GM19397 (cell line): ENCODE results near the gene PRSS21.

Experiments
- ATAC-seq: cut with Tn5 transposase; IDR thresholded peaks from one replicate; pipeline ENCODE4 v1.9.1; 2021; ENCODE audit warnings: mild to moderate bottlenecking, moderate library complexity; ENCODE audit not compliant: unreplicated experiment

PRSS21 gene

DNA sequence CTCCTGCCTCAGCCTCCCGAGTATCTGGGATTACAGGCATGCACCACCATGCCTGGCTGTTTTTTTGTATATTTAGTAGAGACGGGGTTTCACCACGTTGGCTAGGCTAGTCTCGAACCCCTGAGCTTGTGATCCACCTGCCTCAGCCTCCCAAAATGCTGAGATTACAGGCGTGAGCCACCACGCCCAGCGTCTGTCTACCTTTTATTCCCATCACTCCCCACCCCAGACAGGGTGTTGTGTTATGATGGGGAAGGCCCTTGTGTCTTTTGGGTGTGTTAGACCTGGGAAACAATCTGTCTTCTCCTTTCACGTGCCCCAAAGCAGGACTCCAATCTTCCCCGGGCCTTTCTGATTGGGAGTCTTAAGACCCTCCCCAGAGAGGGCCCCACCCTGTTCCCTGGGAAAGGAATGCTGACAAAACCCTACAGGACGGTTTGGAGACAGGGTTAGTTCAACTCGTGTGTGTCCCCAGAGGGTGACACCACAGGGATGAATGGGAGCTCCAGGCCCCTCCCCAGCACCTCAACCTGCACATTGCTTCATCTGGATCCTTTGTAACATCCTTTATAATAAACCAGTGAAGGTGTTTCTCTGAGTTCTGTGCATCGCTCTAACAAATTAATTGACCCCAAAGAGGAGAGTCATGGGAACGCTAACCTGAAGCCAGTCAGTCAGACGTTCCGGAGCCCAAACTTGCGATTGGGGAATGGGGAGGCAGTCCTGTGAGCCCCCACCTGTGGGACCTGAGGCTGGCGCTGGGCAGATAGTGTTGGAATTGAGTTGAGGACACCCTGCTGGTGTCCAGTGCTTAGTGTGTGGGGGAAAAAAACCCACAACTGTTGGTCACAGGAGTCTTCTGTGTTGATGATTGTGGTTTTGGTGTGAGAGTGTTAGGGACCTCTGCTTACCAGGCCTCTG lies 36.8 kb upstream of the PRSS21 start:
- no peak for ATAC-seq

GRCh38 chr16:2782583-2783351 lies 34.3 kb upstream of the PRSS21 start:
- no peak for ATAC-seq

- ATAC-seq = no peak
Measured at GRCh38 chr16:2783581-2784357, 33.3 kb upstream of the PRSS21 start.

DNA sequence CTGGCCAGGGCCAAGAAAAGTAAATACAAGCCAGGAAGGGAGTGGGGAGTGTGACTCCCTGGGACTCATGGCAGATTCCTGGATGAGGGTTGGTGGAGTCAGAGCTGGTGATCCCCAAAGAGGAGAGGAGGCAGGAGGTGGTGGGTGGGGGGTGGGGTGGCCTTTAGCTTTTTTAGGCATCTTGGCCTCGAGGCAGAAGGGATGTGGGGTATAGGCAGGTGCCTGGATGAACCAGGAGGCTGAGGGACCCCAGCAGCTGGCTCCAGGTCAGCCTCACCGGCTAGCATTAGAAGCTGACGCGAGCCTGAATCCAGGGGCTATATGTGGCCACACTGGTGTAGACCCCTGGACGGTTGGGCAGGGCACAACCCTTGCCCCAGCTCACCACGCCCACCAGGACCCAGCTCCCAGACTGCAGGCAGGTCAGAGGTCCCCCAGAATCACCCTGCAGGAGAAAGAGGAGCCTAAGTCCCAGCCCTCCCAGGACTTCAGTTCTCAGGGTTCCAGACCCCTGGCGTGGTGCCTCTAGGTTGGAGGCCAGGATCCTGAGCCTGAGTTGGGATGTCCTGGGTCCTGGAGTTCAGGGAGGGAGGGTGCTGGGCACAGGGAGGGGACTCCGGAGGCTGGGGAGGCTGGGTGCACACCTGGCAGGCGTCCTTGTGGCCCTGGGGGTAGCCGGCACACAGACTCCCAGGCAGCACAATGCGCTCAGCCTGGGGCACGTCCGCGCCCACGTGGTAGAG lies 32.5 kb upstream of the PRSS21 start:
- ATAC-seq = no peak

DNA sequence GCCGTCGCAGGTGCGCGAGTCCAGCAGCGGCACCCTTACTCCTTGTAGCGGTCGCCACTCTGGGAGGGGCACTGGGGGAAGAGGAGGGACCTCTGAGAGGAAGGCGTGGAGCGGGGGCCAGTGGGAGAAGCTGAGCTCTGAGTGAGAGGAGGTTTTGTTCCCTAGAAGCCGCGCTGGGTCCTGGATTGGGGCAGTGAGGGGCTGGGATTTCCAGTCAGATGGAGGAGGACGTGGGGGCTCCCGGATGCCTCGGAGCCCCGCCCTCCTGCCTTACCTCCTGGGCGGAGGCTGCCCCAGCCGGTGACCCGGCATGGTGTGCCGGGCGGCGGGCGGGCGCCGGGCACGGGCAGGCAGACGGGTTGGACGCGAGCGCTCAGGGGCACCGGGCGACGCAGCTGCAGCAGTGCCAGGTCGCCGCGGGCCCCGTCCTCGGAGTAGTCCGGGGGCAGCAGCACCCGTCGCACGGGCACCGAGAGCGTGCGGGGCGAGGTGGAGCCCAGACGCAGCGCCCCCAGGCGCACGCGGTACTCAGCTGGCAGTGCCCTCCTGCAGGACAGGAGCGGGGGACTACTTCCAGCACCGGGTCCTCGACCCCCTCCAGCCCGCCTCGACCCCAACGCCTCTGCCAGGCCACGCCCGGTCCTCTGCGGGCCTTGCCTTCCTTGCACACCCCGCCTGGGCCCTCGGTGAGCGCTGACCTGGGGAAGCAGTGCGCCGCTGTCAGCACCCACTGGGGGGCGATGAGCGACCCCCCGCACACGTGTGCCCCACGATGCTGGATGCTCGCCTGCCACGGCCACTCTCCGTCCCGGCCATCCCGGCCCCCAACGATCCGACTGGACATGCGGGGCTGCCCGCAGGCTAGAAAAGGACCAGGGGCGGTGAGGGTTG lies 31.7 kb upstream of the PRSS21 start:
- ATAC-seq = no peak

DNA sequence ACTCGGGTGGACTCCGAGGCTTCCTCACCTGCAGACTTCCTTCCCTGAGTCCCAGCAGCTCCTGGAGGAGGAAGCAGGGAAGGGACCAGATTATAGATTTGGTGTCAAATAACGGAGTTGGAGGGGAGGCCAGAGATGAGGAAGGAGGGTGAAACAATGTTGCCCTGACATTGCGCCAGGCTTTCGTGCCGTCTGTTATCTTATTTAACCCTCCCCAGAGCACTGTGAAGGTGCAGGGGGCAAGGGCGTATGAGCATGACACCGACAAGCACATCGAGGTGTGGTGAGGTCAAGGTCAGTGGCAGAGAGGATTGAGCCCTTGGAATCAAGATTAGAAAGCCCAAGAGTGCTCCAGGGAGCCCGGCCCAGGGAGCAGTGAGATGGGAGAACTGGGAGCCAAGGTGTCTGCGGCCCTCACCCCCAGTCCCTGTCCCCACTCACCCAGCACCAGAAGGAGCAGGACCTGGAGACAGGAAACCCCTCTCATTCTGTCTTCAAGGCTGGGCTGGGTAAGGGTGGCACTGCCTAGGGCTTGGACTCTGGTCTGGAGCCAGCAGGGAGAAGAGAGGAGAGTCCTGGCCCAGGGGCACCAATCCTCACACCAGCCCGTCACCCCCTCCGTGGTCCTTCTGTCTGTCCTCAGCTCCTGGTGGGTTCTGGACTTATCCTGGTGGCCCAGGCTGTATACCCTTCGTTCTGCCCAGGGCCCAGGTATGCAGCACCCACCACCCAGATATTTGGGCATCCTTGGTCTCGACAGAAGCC lies 30.8 kb upstream of the PRSS21 start:
- no peak for ATAC-seq

DNA sequence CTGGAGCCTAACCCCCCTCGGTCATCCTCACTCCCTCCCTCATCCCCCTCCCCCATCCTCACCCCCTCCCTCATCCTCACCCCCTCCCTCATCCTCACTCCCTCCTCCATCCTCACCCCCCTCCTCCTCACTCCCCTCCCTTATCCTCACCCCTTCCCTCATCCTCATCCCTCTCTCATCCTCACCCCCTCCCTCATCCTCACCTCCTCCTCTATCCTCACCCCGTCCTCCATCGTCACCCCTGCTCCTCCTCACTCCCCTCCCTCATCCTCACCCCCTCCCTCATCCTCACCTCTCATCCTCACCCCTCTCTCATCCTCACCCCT lies 30.2 kb upstream of the PRSS21 start:
- no peak for ATAC-seq

DNA sequence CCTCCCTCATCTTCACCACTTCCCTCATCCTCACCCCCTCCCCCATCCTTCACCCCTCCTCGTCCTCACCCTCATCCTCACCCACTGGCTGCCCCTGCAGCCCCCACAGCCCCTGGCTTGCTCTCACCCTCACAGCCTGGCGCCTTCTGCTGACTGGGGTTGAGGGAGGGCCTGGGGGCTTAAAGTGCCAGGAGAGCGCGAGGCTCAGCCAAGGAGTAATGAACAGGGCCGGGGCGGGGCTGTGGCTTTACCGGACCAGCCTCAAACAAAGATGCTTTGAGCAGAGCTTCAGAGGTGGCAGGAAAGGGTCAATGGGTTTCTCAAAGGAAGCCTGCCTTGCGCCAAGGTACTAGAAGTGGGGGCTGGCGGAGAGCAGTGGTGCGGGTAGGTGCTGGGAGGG lies 29.6 kb upstream of the PRSS21 start, which contains the start of gene PRSS33:
PRSS33 (minus strand) TSS at position 155 of the 400 bp plus-strand sequence. CDS start 1,013 bp downstream, outside the sequence.
- ATAC-seq = no peak

DNA sequence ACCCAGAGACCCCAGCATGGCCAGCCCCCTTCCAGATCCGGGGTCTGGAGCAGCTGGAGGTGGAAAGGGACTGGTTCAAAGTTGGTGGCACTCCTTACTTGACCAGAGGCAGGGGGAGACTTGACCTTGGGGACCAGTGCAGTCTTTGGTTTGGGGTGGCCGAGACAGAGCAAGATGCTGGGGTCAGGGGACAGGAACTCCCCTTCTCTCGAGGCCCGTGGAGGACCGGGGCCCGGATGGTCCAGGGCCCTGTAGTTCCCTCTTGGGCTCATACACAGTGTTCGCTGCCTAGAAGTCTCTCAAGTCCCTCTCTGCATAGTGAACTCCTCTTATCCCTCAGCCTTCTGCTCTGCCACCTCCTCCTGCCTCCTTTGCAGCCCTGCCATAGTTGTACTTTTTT lies 29.1 kb upstream of the PRSS21 start:
- no peak for ATAC-seq

- ATAC-seq = no peak
Measured at GRCh38 chr16:2790631-2791030, 26.4 kb upstream of the PRSS21 start.

GRCh38 chr16:2791174-2791573 lies 25.9 kb upstream of the PRSS21 start:
- no peak for ATAC-seq

GRCh38 chr16:2792940-2793339 lies 24.1 kb upstream of the PRSS21 start:
- no peak for ATAC-seq

DNA sequence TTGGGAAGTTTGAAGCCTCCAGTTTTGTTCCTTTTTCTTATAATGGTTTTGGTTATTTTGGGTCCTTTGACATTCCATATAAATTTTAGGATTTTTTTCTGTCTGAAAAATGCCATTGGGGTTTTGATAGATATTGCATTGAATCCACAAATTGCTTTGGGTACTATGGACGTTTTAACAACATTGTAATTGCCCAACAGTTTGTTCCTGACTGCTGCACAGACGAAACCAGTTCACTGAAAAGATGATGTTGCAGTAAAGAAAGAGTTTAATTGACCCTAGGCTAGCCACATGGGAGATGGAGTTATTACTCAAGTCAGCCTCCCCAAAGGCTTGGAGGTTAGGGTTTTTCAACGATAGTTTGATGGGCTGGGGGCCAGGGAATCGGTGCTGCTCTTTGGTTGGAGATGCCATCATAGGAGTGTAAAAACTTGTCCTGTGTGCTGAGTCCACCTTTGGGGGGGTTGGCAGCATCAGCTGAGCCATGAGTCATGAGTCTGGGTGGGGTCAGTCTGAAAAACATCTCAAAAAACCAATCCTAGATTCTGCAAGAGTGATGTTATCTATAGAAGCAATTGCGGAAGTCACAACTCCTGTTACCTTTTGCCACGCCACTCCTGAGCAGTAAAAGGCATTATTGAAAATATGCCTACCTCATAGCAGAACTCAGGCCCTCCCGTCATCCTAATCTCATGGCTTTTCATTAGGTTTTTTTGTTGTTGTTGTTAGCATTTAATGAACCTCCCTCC lies 21.5 kb upstream of the PRSS21 start:
- ATAC-seq = no peak

- no peak for ATAC-seq
Measured at GRCh38 chr16:2798723-2799204, 18.3 kb upstream of the PRSS21 start.

- ATAC-seq = no peak
Measured at GRCh38 chr16:2799205-2799858, 17.7 kb upstream of the PRSS21 start.

DNA sequence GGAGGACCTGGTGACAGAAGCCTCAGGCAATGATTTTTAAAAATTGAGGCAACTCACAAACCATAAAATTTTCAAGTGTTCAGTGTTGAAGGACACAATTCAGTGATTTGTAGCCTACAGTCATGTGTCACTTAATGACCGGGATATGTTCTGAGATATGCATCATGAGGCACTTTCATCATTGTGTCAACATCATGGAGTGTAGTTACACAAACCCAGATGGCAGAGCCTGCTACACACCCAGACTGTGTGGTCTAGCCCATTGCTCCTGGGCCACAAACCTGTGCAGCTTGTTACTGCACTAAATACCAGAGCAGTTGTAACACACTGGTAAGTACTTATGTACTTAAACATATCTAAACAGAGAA lies 17.2 kb upstream of the PRSS21 start:
- no peak for ATAC-seq

DNA sequence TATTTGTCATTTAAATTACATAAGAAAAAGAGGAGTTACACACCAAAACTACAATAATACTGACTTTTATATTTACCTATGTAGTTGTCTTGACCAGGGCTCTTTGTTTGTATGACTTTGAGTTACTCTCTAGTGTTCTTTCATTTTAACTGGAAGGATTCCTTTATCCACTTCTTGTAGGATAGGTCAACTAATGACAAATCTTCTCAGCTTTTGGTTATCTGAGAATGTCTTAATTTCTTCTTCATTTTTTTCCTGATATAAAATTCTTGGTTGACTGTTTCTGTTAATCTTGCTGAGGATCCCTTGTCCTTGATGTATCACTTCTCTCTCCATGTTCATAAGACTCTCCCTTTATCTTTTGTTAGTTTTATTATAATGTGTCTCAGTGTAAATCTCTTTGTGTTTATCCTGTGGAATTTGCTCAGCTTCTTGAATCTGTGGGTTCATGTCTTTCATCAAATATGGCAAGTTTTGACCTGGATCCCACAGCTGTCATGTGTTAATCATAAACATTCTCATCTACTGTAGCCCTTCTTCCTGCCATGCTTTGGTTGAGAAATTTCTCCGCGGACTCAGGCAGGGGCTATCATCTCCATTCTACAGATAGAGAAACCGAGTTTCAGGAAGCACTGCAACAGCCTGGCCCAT lies 13.4 kb upstream of the PRSS21 start:
- no peak for ATAC-seq
